GM12878 (cell line): Measurements from ENCODE around the gene ZSWIM5. TPM values are rescaled to one million over a fixed set of nuclear protein-coding genes. Genes with fewer than 3 reads are reported as not detected.

Experiments
- ATAC-seq: fragments of 200-7000 bp; cut with Tn5 transposase; 3 replicates; pipeline ENCODE4 v1.9.1; 2020; ENCODE audit warnings: mild to moderate bottlenecking, moderate library complexity
- BruUV-seq: library from RNA; stranded (reverse); fragments of 400-500 nt; replicated peaks from 2 replicates; lab custom pipeline; 2021; lab: Mats Ljungman, UMichigan
- CTCF ChIA-PET: fragments of 300-600 bp; sonication (Branson Sonifier 250); formaldehyde crosslinking; extraction: SDS; loops from one replicate; lab custom pipeline; 2021; ENCODE audit warnings: inconsistent platforms; lab: Yijun Ruan, JAX
- POLR2A ChIA-PET: fragments of 350-600 bp; formaldehyde crosslinking; extraction: SDS; loops from one replicate; lab custom pipeline; 2021; ENCODE audit warnings: inconsistent platforms; lab: Charles Lee
- RAD21 ChIA-PET: fragments of 300-600 bp; sonication (Branson Sonifier 250); formaldehyde crosslinking; loops from one replicate; lab custom pipeline; 2023; ENCODE audit warnings: antibody characterized with exemption; ENCODE audit not compliant: unreplicated experiment; lab: Charles Lee
- SMC1A ChIA-PET: fragments of 300-600 bp; sonication (Branson Sonifier 250); formaldehyde crosslinking; loops from one replicate; lab custom pipeline; 2023; ENCODE audit not compliant: unreplicated experiment, uncharacterized antibody; lab: Charles Lee
- DNase-seq: peaks from one replicate; pipeline ENCODE4 v3.0.0-alpha.2; 2011; ENCODE audit warnings: low read depth, low spot score
- FAIRE-seq: peaks from 3 replicates; lab custom pipeline; 2011; peaks lifted over from hg19 to GRCh38; lab: Jason Lieb, UNC
- H2AFZ ChIP-seq: 2 replicates; pipeline ENCODE4 v1.6.0; 2011; ENCODE audit warnings: low read depth, low read length, control low read depth; ENCODE audit not compliant: control insufficient read depth
- H3K27ac ChIP-seq: 2 replicates; pipeline ENCODE4 v1.5.1; 2011; ENCODE audit warnings: control low read depth; ENCODE audit not compliant: control insufficient read depth, insufficient read depth
- H3K27me3 ChIP-seq, 2 experiments: replicated peaks in 1 of 2; 2 replicates each; pipeline versions ENCODE4 v1.6.0 to v1.6.1; 2011; ENCODE audit warnings: low read length in 1 of 2; ENCODE audit not compliant: control insufficient read depth in 2 of 2, insufficient read depth in 2 of 2
- H3K36me3 ChIP-seq, 2 experiments: 2 replicates each; pipeline ENCODE4 v1.5.1; 2011; ENCODE audit warnings: low read length in 1 of 2; ENCODE audit not compliant: control insufficient read depth in 2 of 2, insufficient read depth in 2 of 2
- H3K4me1 ChIP-seq: 2 replicates; pipeline ENCODE4 v1.6.1; 2011; ENCODE audit warnings: mild to moderate bottlenecking, low read length, moderate library complexity, mixed read lengths; ENCODE audit not compliant: control insufficient read depth, insufficient read depth
- H3K4me2 ChIP-seq: 2 replicates; pipeline ENCODE4 v1.6.0; 2011; ENCODE audit warnings: control low read depth; ENCODE audit not compliant: control insufficient read depth, insufficient read depth
- H3K4me3 ChIP-seq: fragments of 200-600 bp; sonication (generic); 2 replicates; pipeline ENCODE4 v1.5.1; 2016
- H3K79me2 ChIP-seq: 2 replicates; pipeline ENCODE4 v1.6.0; 2011; ENCODE audit warnings: low read length; ENCODE audit not compliant: control insufficient read depth, insufficient read depth
- H3K9ac ChIP-seq: 2 replicates; pipeline ENCODE4 v1.8.0; 2011; ENCODE audit warnings: low read length, control low read depth, mixed read lengths; ENCODE audit not compliant: control insufficient read depth, insufficient read depth
- H3K9me3 ChIP-seq: replicated peaks from 3 replicates; pipeline ENCODE4 v1.5.1; 2011; ENCODE audit warnings: mild to moderate bottlenecking, low read length; ENCODE audit not compliant: control insufficient read depth, insufficient read depth
- H4K20me1 ChIP-seq: 2 replicates; pipeline ENCODE4 v1.6.0; 2011; ENCODE audit not compliant: control insufficient read depth, insufficient read depth
- CBFB ChIP-seq: IDR thresholded peaks from 2 replicates; pipeline ENCODE4 v1.6.1; 2016; ENCODE audit warnings: antibody characterized with exemption, low read depth
- HCFC1 ChIP-seq: fragments of 150-350 bp; IDR thresholded peaks from 2 replicates; pipeline ENCODE4 v1.6.1; 2014; ENCODE audit warnings: low read length
- PML ChIP-seq: IDR thresholded peaks from 2 replicates; pipeline ENCODE4 v1.6.1; 2012; ENCODE audit warnings: low read length, inconsistent platforms
- POLR2AphosphoS2 ChIP-seq: IDR thresholded peaks from 2 replicates; pipeline ENCODE4 v1.6.1; 2011; ENCODE audit warnings: low read depth, mild to moderate bottlenecking, low read length, improper control_type of control experiment, moderate library complexity
- SUZ12 ChIP-seq: fragments of 200-600 bp; sonication (generic); IDR thresholded peaks from one replicate; pipeline ENCODE4 v1.6.1; 2018; ENCODE audit warnings: antibody characterized with exemption, mild to moderate bottlenecking; ENCODE audit not compliant: unreplicated experiment
- WGBS: methylation state at CpG from one replicate; pipeline ENCODE4 v1.1.6; 2016; ENCODE audit warnings: low lambda C conversion rate; ENCODE audit not compliant: insufficient replicate concordance, insufficient coverage; ENCODE audit errors: missing lambda C conversion rate; 5-methylcytosine and 5-hydroxymethylcytosine counted together
- in situ Hi-C: fragments of 300-500 bp; cut with MboI; formaldehyde crosslinking; loops from 9 replicates; pipeline ENCODE4 v1.14.3; 2018; ENCODE audit warnings: mixed read lengths
- intact Hi-C: fragments of 100-400 bp; cut with micrococcal nuclease; formaldehyde crosslinking; loops from one replicate; pipeline ENCODE4 v1.14.2; 2022; ENCODE audit not compliant: unreplicated experiment
- polyA plus RNA-seq, 11 experiments: library from polyadenylated mRNA; depleted of rRNA in 4 of 11; unstranded in 6 of 11; stranded (reverse) in 5 of 11; fragments of >200 nt; fragmentation: Nextera tagmentation in 4 of 11; fragmentation: Illumina TruSeq in 1 of 11; extraction: Ambion mirVana in 4 of 11; extraction: Trizol in 1 of 11; gene quantifications; 1 replicate in 1 of 11; 2 replicates in 10 of 11; pipeline versions ENCODE4 v1.2.1 to v1.2.3, GENCODE V29; 2011 to 2016; ENCODE audit warnings: inconsistent platforms in 2 of 11, missing spikeins in 2 of 11, low read depth in 1 of 11
- total RNA-seq, 4 experiments: library from RNA; depleted of rRNA in 3 of 4; stranded (reverse); fragments of >200 nt in 3 of 4; fragmentation: Illumina TruSeq in 1 of 4; extraction: Trizol in 1 of 4; gene quantifications; 2 replicates each; pipeline versions ENCODE4 v1.2.1 to v1.2.3, GENCODE V29; 2013 to 2021
- TF ChIP-seq, protein P1 (sequence below): IDR thresholded peaks from 2 replicates; pipeline ENCODE4 v1.6.1; 2012; ENCODE audit warnings: improper control_type of control experiment, low read depth, low read length; ENCODE audit not compliant: insufficient replicate concordance

ZSWIM5 gene
- total and polyA plus RNA-seq, 10 of the 15 experiments (the other 5 are each of a cell fraction or from before 2014, with no cell fraction given), result 0.07 to 0.97 (median 0.34) TPM; not detected in 1

DNA sequence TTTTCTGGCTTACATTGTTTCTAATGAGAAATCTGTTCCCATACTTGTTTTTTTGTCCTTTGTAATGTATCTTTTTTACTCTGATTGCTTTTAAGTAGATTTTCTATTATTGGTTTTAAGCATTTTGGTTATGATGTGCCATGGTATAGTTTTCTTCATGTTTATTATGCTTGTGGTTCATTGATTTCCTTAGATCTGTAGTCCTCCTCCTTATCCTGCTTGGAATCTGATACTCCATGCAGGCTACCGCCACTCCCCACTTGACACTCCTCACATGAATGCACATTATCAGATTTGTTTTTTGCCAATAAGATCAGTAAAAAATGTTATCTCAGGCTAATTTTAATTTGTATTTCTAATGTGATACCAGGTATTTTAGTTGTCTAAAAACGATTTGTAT lies 173.6 kb downstream of the ZSWIM5 start:
- Histone ChIP-seq H3K4me1 (peaks cover 4% of the 10 kb centered on the region), H3K79me2 (no peaks in the 10 kb centered on the region), H3K27ac (no peak overlapping the region), H3K9ac (no peak overlapping the region), H3K36me3 (no peaks in the 10 kb centered on the region), H3K4me2 (no peak overlapping the region), H3K27me3 (no peaks in the 10 kb centered on the region), H3K4me3 (no peak overlapping the region), H3K9me3 (no peaks in the 10 kb centered on the region), H4K20me1 (no peaks in the 10 kb centered on the region), H2AFZ (no peak overlapping the region)
- in situ Hi-C loops (no loop called here), intact Hi-C loops (no loop called here)
- no TSS peak for BruUV-seq
- DNase-seq (no peak), FAIRE-seq (no peak), ATAC-seq (no peak)
- ChIA-PET POLR2A (interaction anchor here (0.8 to 1.2 kb wide), 3 partner anchors 27 to 437 kb away, joined by 3 read pairs; no protein-coding TSS in a partner anchor), RAD21 (interaction anchor here (0.7 to 1.7 kb wide), 8 partner anchors 9 to 467 kb away, joined by 3 to 15 read pairs (median 4); partner anchors contain the start of genes CCDC163, HECTD3 and UROD), SMC1A (interaction anchor here (0.6 to 2.4 kb wide), 7 partner anchors 9 to 437 kb away, joined by 3 to 20 read pairs (median 4); partner anchors contain the start of genes HECTD3 and UROD), CTCF (interaction anchor here (1.3 to 1.9 kb wide), 4 partner anchors 14 to 269 kb away, joined by 3 to 6 read pairs (median 6); no protein-coding TSS in a partner anchor)
- TF ChIP-seq HCFC1, result no peak
- no peak for TF ChIP-seq CBFB
- TF ChIP-seq, protein P1, sequence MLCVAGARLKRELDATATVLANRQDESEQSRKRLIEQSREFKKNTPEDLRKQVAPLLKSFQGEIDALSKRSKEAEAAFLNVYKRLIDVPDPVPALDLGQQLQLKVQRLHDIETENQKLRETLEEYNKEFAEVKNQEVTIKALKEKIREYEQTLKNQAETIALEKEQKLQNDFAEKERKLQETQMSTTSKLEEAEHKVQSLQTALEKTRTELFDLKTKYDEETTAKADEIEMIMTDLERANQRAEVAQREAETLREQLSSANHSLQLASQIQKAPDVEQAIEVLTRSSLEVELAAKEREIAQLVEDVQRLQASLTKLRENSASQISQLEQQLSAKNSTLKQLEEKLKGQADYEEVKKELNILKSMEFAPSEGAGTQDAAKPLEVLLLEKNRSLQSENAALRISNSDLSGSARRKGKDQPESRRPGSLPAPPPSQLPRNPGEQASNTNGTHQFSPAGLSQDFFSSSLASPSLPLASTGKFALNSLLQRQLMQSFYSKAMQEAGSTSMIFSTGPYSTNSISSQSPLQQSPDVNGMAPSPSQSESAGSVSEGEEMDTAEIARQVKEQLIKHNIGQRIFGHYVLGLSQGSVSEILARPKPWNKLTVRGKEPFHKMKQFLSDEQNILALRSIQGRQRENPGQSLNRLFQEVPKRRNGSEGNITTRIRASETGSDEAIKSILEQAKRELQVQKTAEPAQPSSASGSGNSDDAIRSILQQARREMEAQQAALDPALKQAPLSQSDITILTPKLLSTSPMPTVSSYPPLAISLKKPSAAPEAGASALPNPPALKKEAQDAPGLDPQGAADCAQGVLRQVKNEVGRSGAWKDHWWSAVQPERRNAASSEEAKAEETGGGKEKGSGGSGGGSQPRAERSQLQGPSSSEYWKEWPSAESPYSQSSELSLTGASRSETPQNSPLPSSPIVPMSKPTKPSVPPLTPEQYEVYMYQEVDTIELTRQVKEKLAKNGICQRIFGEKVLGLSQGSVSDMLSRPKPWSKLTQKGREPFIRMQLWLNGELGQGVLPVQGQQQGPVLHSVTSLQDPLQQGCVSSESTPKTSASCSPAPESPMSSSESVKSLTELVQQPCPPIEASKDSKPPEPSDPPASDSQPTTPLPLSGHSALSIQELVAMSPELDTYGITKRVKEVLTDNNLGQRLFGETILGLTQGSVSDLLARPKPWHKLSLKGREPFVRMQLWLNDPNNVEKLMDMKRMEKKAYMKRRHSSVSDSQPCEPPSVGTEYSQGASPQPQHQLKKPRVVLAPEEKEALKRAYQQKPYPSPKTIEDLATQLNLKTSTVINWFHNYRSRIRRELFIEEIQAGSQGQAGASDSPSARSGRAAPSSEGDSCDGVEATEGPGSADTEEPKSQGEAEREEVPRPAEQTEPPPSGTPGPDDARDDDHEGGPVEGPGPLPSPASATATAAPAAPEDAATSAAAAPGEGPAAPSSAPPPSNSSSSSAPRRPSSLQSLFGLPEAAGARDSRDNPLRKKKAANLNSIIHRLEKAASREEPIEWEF, result no peak
- TF ChIP-seq POLR2AphosphoS2, result no peak
- no peak for TF ChIP-seq SUZ12
- TF ChIP-seq PML, result no peak
- WGBS, result 44% methylated on average over 2 of the region's 2 CpGs
